GM18520 (cell line): ENCODE measurements around the gene PPT2.
"Not testable (repeated sequence)": the region's sequence is repeated elsewhere in the genome, so short reads cannot be mapped to it uniquely, and the experiment has no call there.

Experiments used
- ATAC-seq: cut with Tn5 transposase; IDR thresholded peaks from one replicate; pipeline ENCODE4 v1.9.1; 2021; ENCODE audit not compliant: unreplicated experiment

PPT2 gene

DNA sequence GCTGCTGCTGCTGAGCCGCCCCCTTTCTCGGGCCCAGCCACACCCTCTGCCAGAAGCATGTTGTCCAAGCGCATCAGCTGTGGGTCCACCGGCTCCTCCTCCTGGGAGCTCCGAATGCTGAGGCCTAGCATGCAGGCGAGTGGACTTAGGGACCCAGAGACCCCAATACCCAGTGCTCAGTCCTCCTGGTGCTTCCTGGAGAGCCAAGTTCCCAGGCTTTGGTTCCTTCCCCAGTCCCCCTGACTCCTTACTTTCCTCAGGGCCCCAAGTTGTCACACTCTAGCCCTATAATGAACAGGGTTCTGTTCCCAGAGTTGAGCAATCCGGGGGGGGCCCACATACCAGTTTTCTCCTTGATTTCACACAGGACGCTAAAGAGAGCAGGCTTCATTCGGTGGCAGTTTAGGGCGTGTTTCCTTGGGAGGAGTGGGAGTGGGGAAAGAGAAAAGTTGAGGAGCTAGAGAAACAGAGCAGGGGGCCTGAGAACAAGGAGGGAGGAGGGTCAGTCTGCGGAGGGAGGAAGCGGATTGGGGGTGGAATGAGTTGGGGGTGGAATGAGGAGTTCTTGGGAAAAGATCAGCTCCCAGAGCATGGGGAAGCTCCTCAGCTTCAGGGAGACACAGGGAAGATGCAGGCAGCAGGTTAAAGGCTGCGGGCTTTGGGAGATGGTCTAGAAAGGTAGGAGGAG is 34.6 kb downstream of the PPT2 start:
- ATAC-seq = no peak

DNA sequence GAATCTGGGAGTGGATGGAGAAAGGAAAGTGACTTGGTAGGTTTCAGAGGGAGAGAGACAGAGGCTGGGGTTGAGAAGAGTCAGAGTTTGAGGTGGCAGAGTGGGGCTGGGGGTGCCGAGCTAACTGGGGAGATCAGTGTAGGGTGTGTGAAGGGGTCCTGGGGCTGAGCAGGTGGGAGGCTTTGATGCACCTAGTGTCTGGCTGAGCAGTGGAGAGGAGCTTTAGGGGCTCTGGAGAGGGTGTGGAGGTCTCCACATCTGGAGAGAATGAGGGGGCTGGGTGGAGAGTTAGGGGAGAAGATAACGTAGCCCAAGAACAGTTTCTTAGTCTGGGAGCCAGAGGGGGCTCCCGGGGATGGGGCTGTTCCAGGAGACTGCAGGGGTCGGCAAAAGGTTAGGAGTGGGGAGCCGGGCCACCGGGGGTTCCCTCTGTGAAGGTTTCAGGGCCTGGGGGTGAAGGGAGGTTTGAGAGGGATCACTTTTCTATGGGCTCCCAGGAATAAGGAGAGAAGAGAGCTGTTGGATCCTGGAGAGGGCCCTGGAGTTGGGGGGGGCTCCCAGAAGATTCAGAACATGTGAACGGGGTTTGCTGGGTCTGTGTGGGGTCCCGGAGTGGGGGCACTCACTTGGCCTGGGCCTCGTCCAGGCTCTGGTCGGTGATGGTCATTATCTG is 35.3 kb downstream of the PPT2 start:
- ATAC-seq = no peak

GRCh38 chr6:32189742-32190053 is 35.8 kb downstream of the PPT2 start:
- no peak for ATAC-seq

DNA sequence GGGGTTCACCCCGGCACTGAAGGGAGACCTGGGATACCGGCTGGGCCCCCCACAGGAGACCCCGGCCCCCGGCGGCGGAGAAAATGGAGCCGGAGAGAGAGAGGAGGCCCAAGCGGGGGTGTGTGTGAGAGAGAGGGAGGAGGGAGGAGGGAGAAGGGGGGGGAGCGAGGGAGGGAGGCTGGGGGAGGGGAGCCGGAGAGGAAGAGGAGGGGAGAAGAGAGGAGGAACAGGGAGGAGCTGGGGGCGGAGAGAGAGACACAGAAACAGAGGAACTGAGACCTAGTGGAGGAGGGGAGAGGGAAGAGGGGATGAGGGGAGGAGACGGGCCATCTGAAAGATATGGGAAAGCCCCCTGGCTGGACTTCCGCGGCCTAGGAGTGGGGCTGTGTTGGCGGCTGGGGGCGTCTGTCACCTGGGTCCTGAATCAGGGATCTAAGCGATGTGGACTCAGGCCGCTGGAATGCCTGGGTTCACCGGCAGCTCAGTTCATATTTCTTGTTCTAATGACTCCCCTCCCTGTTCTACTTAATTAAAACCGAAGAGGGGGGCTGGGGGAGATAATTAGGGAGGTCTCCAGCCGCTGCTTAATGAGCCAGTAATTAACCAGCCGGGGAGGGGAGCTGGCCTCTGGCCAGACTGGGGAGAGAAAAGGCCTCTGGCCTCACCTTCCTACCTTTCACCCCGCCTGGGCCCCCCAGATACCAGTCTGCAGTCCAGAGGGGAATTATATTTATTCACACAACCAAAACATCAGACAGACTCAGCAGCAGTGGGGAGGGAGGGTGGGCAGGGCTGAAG is 36.3 kb downstream of the PPT2 start, which contains the start of gene PBX2:
Gene PBX2, minus strand, starts transcription at position 149 of the 798 bp plus-strand sequence. CDS start 287 bp downstream, outside the sequence.
- ATAC-seq = no peak

GRCh38 chr6:32190911-32191677 is 37.2 kb downstream of the PPT2 start:
- no peak for ATAC-seq

DNA sequence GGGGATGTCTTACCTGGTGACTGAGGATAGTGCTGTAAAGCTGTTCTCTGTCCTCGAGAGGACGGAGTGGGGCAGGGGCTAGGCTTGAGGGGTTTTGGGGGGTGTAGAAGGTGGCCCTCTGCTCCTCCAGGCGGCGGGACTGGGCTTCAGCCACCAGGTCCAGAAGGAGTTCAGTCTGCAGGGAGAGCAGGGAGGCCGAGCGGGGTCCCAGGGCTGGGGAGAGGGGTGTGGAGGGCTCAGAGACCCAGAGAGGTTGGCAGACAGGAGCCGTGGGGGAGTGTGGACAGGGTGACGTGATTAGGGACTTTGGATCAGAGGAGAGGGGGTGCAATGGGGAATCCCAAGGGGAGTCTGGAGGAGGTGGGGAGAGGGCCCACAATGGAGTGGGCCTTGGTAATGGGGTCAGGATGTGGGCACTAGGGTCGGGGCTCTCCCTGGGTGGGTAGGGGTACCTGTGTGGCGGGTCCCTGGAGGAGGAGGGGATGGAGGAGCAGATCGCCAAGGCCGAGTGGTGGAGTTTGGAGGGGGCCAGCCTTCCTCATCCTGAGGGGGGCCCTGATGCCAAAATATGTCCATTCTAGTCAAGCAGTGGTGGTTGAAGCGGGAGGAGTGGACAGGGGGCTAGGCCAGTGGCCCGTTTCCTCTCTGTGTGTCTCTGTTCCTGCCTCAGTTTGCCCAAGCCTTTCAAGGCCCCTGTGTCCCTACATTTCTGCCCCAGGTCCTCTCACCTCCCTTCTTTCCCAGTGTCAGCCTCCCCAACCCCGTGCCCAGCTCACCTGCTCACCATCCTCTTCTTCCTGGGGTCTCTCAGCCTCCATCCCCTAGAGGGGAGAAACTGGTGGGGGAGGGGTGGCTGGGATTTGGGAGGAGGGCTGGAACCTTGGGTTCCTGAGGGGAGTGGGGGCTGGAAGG is 38.0 kb downstream of the PPT2 start:
- ATAC-seq = no peak

DNA sequence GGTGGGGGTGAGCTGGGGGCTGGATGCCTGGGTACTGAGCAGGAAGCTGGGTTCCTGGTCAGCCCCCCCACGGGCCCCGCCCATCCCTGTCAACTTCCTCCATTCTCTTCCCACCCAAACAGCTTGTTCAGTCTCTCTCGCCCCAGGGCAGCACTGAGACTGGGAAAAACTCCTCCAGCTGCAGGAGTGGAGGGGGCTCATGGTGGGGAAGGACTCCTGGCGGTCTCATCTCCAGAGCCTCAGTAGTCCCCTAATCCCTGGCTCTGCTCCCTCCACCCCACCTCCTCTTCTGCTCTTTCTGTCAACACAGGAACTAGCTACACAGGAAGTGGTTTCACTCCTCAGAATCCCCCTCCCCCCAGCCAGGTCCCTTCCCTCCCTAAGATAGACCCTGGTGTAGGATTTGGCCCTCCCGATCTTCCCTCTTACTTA is 38.7 kb downstream of the PPT2 start, which contains the start of gene GPSM3:
Gene GPSM3, minus strand, starts transcription at position 36 of the 432 bp plus-strand sequence. CDS start 130 bp downstream, outside the sequence.
- ATAC-seq = no peak

GRCh38 chr6:32193096-32193495 is 39.2 kb downstream of the PPT2 start:
- not testable (repeated sequence) for ATAC-seq

DNA sequence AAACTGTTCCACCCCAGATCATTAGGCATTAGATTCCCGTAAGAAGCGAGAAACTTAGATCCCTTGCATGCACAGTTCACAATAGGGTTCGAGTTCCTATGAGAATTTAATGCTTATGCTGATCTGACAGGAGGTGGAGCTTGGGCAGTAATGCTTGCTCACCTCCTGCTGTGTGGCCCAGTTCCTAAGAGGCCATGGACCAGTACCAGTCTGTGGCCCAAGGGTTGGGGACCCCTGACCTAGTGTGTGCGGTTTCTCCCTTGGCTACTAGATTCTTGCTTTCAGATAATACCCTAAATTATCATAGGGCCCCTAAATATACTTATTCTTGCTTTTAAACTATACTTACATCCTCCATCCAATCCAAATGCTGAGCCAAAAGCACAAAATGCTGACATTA is 40.4 kb downstream of the PPT2 start:
- no peak for ATAC-seq

DNA sequence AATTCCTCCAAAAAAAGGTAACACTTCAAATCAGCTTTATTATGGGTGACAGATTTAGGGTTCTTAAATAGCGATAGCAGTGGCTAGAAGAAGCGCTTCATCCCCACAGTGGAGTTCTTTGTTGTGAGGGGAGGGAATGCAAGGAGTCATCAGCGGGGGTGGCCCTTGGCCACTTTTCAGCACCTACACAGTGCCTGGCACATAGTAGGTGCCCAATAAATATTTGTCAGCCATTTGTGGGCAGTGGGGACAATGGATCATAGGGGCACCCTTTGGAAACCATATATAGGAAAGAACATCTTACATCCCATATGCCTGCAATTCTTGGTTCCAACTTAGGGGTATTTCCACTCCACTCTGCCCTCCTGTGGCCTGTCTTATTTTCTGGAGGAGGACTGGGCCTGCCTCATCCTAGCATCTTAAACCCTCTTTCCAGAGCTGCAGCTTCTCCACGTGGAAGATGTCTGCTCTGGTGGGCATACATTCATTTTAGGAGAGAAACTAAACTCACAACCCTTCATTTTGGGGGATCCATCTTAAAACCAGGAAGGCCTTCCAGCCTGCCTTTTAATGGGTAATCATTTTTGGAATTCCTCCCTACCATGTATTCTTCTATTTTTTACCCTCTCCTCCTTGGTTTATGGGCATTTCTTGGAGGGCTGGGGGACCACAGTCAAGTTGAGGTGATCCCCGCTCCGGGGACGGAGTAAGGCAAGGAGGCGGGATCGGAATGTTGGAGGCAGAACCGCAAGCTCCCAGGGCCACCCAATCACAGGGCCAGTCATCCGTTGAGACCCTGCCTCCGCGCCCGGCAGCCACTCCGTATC is 41.1 kb downstream of the PPT2 start:
- ATAC-seq = no peak

DNA sequence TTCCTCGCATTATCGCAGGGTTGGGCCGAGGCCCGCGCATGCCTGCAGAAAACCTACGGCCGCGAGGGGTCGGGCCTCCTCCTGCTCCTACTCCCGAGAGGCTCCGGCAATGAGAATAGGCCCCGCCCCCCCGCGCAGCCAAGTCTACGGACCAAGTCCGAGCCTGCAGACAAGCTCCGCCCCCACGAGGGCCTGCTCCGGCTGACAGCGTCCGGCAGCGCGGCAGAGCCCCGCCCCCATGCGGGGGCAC is 41.6 kb downstream of the PPT2 start:
- peak; percentile 77 for ATAC-seq

DNA sequence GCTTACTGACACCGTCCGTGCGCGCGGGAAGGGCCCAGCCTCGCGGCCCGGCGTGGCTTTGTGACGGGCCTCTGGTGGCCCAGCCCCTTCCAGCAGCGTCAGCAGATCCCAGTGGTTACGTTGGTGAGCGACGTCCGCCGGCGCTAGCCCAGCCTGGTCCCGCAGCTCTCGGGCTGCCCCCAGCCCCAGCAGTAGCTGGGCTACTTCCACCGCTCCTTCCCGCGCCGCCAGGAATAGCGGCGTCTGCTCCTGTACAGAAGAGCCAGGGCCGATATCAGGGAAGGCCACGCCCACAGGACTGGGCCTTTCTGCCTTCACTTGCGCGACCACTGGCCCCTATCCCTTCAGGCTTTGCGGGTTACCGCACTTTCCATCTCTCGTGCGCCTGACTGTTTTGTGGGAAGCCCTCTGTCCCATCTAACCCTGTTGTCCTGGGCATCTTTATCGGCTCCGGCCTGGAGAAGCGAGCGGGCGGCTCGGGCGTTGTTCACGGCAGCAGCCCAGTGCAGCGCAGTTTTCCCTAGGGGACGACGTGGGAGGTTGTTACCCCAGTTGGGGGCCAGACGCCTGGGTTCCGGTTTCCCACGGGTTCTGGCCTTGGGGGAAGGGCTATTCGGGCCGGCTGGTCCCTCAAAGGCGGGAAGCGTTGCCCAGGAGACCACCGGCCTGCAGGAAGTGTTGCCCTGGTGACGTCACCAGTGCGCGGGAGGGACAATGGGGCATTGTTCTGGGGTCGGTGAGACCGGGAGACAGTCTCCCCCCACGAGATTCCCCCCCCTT is 42.2 kb downstream of the PPT2 start:
- ATAC-seq = peak; percentile 77

DNA sequence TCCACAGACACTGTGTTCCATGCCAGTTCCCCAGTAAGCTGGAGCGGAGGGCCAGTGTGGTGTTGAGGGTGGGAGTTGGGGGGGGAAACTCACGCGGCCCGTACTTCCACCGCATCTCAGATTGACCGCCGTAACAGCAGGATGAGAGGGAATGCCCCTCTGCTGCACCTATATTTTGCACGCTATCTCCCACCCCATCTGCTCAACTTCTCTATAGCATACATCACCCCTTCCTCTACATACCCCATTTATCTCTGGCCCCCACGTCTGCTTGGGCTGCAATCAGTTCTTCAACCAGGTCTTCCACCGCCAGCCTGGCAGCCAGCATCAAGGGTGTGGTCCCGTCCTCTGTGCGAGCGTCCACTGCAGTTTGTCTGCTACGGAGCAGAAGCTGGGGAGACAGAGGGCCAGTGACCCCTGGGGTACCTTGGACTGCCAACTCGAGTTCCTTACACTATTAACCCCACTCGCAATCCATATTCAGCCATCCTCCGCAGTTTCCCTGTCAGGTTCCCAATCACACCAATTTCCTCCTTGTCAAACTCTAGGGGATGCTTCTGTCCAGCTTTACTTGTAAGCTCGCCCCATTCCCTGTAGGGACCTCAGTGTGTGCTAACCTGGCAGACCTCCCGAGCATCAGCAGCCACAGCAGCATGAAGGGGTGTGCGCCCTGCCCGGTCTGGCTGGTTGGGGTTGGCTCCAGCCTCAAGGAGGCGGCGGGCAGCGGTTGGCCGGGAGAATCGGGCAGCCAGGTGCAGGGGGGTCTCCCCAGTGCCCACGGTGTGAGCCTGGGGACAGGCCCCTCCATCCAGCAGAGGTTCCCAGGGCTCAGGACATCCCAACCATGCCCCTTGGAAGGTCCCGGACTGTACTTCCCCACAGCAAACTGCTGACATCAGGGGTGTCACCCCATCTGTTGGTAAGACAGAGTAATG is 43.0 kb downstream of the PPT2 start:
- ATAC-seq = no peak

GRCh38 chr6:32198345-32198696 is 44.4 kb downstream of the PPT2 start:
- ATAC-seq = no peak

GRCh38 chr6:32198866-32199265 is 44.9 kb downstream of the PPT2 start:
- no peak for ATAC-seq

GRCh38 chr6:32200711-32201475 is 47.0 kb downstream of the PPT2 start:
- no peak for ATAC-seq

GRCh38 chr6:32202186-32202585 is 48.2 kb downstream of the PPT2 start:
- no peak for ATAC-seq
